Fibroblast of lung (primary cell): Measurements from ENCODE around the gene ERBB3.

Source experiments
- EZH2 ChIP-seq: IDR thresholded peaks from 2 replicates; pipeline ENCODE4 v1.5.1; 2012; ENCODE audit warnings: low read length, control low read depth, mild to moderate bottlenecking; ENCODE audit errors: missing control alignments
- TF ChIP-seq, protein P1 (sequence below), 2 donors: IDR thresholded peaks in 1 of 2; conservative IDR thresholded peaks in 1 of 2; 1 replicate in 1 of 2; 2 replicates in 1 of 2; pipeline ENCODE4 v1.5.1; 2011 to 2012; ENCODE audit warnings: low read length in 2 of 2, control low read depth in 1 of 2, inconsistent platforms in 1 of 2, low read depth in 1 of 2, mild to moderate bottlenecking in 1 of 2

GRCh38 chr12:56053407-56053893, 26.5 kb upstream of the ERBB3 start:
- no peak for TF ChIP-seq EZH2
- TF ChIP-seq, protein P1, sequence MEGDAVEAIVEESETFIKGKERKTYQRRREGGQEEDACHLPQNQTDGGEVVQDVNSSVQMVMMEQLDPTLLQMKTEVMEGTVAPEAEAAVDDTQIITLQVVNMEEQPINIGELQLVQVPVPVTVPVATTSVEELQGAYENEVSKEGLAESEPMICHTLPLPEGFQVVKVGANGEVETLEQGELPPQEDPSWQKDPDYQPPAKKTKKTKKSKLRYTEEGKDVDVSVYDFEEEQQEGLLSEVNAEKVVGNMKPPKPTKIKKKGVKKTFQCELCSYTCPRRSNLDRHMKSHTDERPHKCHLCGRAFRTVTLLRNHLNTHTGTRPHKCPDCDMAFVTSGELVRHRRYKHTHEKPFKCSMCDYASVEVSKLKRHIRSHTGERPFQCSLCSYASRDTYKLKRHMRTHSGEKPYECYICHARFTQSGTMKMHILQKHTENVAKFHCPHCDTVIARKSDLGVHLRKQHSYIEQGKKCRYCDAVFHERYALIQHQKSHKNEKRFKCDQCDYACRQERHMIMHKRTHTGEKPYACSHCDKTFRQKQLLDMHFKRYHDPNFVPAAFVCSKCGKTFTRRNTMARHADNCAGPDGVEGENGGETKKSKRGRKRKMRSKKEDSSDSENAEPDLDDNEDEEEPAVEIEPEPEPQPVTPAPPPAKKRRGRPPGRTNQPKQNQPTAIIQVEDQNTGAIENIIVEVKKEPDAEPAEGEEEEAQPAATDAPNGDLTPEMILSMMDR (conservative IDR thresholded peaks at IDR 0.05 in 1 of 2, IDR thresholded peaks at IDR 0.05 in 1 of 2; ENCODE audit: low read depth in 1 of 2, low read length in 2 of 2) = no peak
